Neural crest cell (in vitro differentiated cells): ENCODE data around the gene SORCS1. TPM values are rescaled to one million over a fixed set of nuclear protein-coding genes. Genes with fewer than 3 reads are reported as not detected.
A peak's percentile ranks its signal among the peaks of the same experiment; 100 is the strongest.

Experiments used
- DNase-seq: peaks from one replicate; pipeline ENCODE4 v3.0.0; 2021; ENCODE audit warnings: low read depth, mixed read lengths, low spot score
- H3K27ac Mint-ChIP-seq: one replicate; pipeline ENCODE4 v1.8.0; 2021; ENCODE audit warnings: mild to moderate bottlenecking, mixed read lengths; ENCODE audit not compliant: unreplicated experiment
- H3K27me3 Mint-ChIP-seq: 2 replicates; pipeline ENCODE4 v1.8.0; 2021; ENCODE audit warnings: low read depth, mild to moderate bottlenecking, mixed read lengths
- H3K36me3 Mint-ChIP-seq: 2 replicates; pipeline ENCODE4 v1.8.0; 2021; ENCODE audit warnings: low read depth, mild to moderate bottlenecking, mixed read lengths
- H3K4me1 Mint-ChIP-seq: 2 replicates; pipeline ENCODE4 v1.8.0; 2021; ENCODE audit warnings: mixed read lengths
- H3K4me3 Mint-ChIP-seq: one replicate; pipeline ENCODE4 v1.8.0; 2021; ENCODE audit warnings: mild to moderate bottlenecking, mixed read lengths
- H3K9me3 Mint-ChIP-seq: 2 replicates; pipeline ENCODE4 v1.8.0; 2021; ENCODE audit warnings: mixed read lengths
- CTCF ChIP-seq: fragments of 200-600 bp; sonication (generic); conservative IDR thresholded peaks from 2 replicates; pipeline ENCODE4 v1.5.0; 2021; ENCODE audit warnings: antibody characterized with exemption, mild to moderate bottlenecking
- long read RNA-seq: library from polyadenylated mRNA; unstranded; transcript quantifications from one replicate; pipeline ENCODE4 v2.0.0, GENCODE V29; 2020
- total RNA-seq: library from RNA; stranded (reverse); gene quantifications from 2 replicates; pipeline ENCODE4 v1.2.1, GENCODE V29; 2021

SORCS1 gene
- 8.2 and 9.1 TPM in 2 replicates for total RNA-seq
- long read RNA-seq, partial matches to known transcripts, result 2 of 4 reads
- long read RNA-seq, other reads (novel, unspliced or antisense), result 2 of 4 reads

DNA sequence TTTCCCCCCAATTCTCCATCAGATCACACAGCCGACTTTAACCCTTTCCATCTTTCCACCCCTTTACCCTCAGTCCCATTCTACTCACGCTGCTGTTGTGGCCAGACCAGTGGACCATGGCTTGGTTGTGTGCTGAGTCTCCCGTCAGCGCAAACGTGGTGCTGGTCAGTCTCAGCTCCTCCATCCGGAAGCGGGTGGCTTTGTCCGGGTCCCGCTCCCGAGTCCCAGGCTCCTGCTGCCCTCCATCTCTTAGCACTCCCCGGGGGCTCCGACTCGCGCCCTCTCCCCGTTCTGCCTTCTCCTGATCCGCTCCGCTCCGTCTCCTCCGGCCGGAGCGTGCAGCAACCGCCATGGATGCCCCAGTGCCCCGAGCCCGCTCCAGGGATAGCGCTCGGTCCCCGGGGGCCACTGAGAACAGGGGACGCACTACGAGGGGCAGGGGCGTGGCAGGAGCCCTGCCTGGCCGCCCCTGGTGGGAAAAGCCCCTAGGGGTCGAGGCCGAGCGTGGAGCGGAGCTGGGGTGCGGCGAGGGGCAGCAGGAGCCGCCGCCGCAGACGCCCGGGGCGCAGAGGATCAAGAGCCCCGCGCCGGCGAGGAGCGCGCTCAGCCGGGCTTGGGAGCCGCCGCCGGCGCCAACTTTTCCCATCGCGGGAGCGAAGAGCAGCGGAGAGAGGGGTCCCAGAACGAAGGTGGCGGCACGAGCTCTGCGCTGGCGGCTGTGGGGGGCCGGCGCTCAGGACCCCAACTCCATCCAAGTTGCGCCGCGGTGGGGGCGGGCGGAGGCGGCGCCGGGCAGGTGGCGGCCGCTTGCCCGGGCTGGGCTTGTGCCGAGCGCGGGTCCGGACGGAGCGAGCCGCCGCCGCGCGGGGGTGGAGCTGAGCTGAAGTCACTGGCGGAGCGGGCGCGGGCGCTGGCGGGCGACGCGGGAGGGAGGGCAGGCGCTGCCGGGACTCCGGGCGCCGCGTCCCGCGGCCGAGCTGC lies at the start of gene SORCS1:
Gene SORCS1 (minus strand): TSS at position 826 of the 981 bp plus-strand sequence.
- Mint-ChIP-seq H3K36me3 (no peaks in the 10 kb centered on the region), H3K4me1 (peaks cover 29% of the 10 kb centered on the region), H3K9me3 (no peaks in the 10 kb centered on the region), H3K27ac (no peak within 1 kb of the TSS), H3K27me3 (peaks cover 21% of the 10 kb centered on the region), H3K4me3 (peak within 1 kb of the TSS; percentile 91)
- TF ChIP-seq CTCF, result peak; percentile 16
- peak; percentile 50 for DNase-seq

GRCh38 chr10:107214261-107214660 lies 49.8 kb upstream of the SORCS1 start:
- no peak overlapping the region for H3K4me3 Mint-ChIP-seq

GRCh38 chr10:107213861-107214260 lies 49.4 kb upstream of the SORCS1 start:
- Mint-ChIP-seq H3K9me3 (peaks cover 2% of the 10 kb centered on the region), H3K27me3 (no peaks in the 10 kb centered on the region), H3K4me3 (no peak overlapping the region), H3K36me3 (no peaks in the 10 kb centered on the region), H3K4me1 (peaks cover 23% of the 10 kb centered on the region), H3K27ac (no peak overlapping the region)
- no peak for DNase-seq
- no peak for TF ChIP-seq CTCF

More at GRCh38 chr10:107214261-107214660, 49.8 kb upstream of the SORCS1 start:
- H3K4me1 Mint-ChIP-seq, result peaks cover 23% of the 10 kb centered on the region
- DNase-seq, result no peak
- H3K27ac Mint-ChIP-seq, result no peak overlapping the region
- no peak for TF ChIP-seq CTCF
- H3K27me3 Mint-ChIP-seq, result no peaks in the 10 kb centered on the region
- no peaks in the 10 kb centered on the region for H3K36me3 Mint-ChIP-seq
- H3K9me3 Mint-ChIP-seq, result peaks cover 2% of the 10 kb centered on the region

DNA sequence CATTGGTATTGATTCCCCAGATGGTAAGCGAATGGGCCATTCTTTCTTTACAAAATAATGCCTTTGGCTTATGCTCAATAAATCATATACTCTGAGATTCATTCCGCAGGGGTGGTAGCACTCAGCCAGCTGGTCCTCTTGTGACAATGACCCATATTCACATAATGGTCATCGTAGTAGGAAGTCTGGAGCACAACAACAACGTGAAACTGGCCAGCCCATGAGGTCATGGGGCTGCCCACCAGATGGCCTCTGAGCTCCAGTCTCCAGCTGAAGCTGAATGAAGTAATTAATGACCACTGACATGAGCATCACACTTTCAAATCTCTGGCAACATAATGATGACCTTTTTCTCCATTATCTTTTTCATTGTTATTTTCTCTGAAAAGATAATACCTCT lies 42.3 kb upstream of the SORCS1 start:
- H3K27ac Mint-ChIP-seq, result no peak overlapping the region
- H3K36me3 Mint-ChIP-seq, result no peaks in the 10 kb centered on the region
- H3K4me3 Mint-ChIP-seq, result no peak overlapping the region
- H3K27me3 Mint-ChIP-seq, result no peaks in the 10 kb centered on the region
- no peaks in the 10 kb centered on the region for H3K4me1 Mint-ChIP-seq
- no peak for TF ChIP-seq CTCF
- DNase-seq, result no peak
- peaks cover 7% of the 10 kb centered on the region for H3K9me3 Mint-ChIP-seq

GRCh38 chr10:107169516-107169915 lies 5.0 kb upstream of the SORCS1 start:
- Mint-ChIP-seq H3K9me3 (no peaks in the 10 kb centered on the region), H3K27ac (no peak overlapping the region), H3K27me3 (peaks cover 2% of the 10 kb centered on the region), H3K4me3 (no peak overlapping the region), H3K4me1 (peaks cover 12% of the 10 kb centered on the region), H3K36me3 (no peaks in the 10 kb centered on the region)
- peak; percentile 23 for TF ChIP-seq CTCF
- no peak for DNase-seq
